Inflammatory macrophage treated with lipopolysaccharide for 4 hours (primary cell): ENCODE results near the gene APOB.
A peak's percentile ranks its signal among the peaks of the same experiment; 100 is the strongest.

Experiments used
- DNase-seq: peaks from one replicate; pipeline ENCODE4 v3.0.0-alpha.2; 2020

The APOB gene

GRCh38 chr2:21043744-21044532 lies at the start of gene APOB:
Gene APOB (minus strand): TSS chr2:21044073. CDS start chr2:21043945, 128 bp downstream.
- no peak for DNase-seq

- DNase-seq: no peak
These were observed 48.5 kb upstream of the APOB start for GRCh38 chr2:21092308-21092869.

- DNase-seq: no peak
These were observed 40.5 kb upstream of the APOB start for GRCh38 chr2:21084401-21084800.

- no peak for DNase-seq
These were observed 39.6 kb upstream of the APOB start for GRCh38 chr2:21083482-21083881.

- DNase-seq: no peak
These were observed 34.4 kb upstream of the APOB start for GRCh38 chr2:21078296-21078695.

GRCh38 chr2:21072477-21073242 lies 28.8 kb upstream of the APOB start:
- no peak for DNase-seq

- DNase-seq: no peak
These were observed 26.7 kb upstream of the APOB start for GRCh38 chr2:21070341-21071257.

GRCh38 chr2:21069746-21070340 lies 26.0 kb upstream of the APOB start:
- DNase-seq: no peak

GRCh38 chr2:21067859-21068537 lies 24.1 kb upstream of the APOB start:
- DNase-seq: no peak

- no peak for DNase-seq
These were observed 23.3 kb upstream of the APOB start for GRCh38 chr2:21067125-21067524.

GRCh38 chr2:21059885-21060610 lies 16.2 kb upstream of the APOB start:
- no peak for DNase-seq

GRCh38 chr2:21057097-21057496 lies 13.2 kb upstream of the APOB start:
- no peak for DNase-seq

GRCh38 chr2:21055879-21056790 lies 12.3 kb upstream of the APOB start:
- no peak for DNase-seq

- no peak for DNase-seq
These were observed 11.6 kb upstream of the APOB start for GRCh38 chr2:21055451-21055850.

- no peak for DNase-seq
These were observed 10.1 kb upstream of the APOB start for GRCh38 chr2:21054011-21054410.

GRCh38 chr2:21052044-21052443 lies 8.2 kb upstream of the APOB start:
- DNase-seq: peak; percentile 61

- no peak for DNase-seq
These were observed 6.3 kb upstream of the APOB start for GRCh38 chr2:21050164-21050563.

- no peak for DNase-seq
These were observed 3.5 kb upstream of the APOB start for GRCh38 chr2:21047141-21048009.

- DNase-seq: no peak
These were observed 2.6 kb upstream of the APOB start for GRCh38 chr2:21046506-21046905.
